K562 (cell line): ENCODE results near the gene NR1H2. TPM values are rescaled to one million over a fixed set of nuclear protein-coding genes. Genes with fewer than 3 reads are reported as not detected.

Experiments
- ATAC-seq: fragments of 200-7000 bp; cut with Tn5 transposase; 3 replicates; pipeline ENCODE4 v1.9.1; 2020; ENCODE audit warnings: moderate library complexity
- BruUV-seq: library from RNA; stranded (reverse); fragments of 400-500 nt; replicated peaks from 2 replicates; lab custom pipeline; 2021; lab: Mats Ljungman, UMichigan
- CTCF ChIA-PET: fragments of 300-600 bp; formaldehyde crosslinking; extraction: SDS; loops from one replicate; lab custom pipeline; 2021; ENCODE audit warnings: low intra/inter-chr PET ratio; lab: Yijun Ruan, JAX
- POLR2A ChIA-PET: fragments of 300-600, 350-650 bp; sonication (Branson Sonifier 250); formaldehyde crosslinking; extraction: SDS; loops from one replicate; lab custom pipeline; 2021; ENCODE audit warnings: antibody characterized with exemption, inconsistent platforms; lab: Yijun Ruan, JAX
- DNase-seq, 4 experiments: peaks; one replicate each; pipeline versions ENCODE4 v3.0.0 to v3.0.0-alpha.2; 2011 to 2018; ENCODE audit warnings: low spot score in 3 of 4, mixed read lengths in 3 of 4; ENCODE audit errors: extremely low read depth in 1 of 4
- FAIRE-seq: peaks from 2 replicates; lab custom pipeline; 2011; peaks lifted over from hg19 to GRCh38; lab: Jason Lieb, UNC
- H2AFZ ChIP-seq: 2 replicates; pipeline ENCODE4 v1.6.0; 2011; ENCODE audit warnings: low read depth, low read length, control low read depth, inconsistent platforms
- H3K27ac ChIP-seq: fragments of 200-600 bp; 3 replicates; pipeline ENCODE4 v1.8.0; 2011; ENCODE audit warnings: low read depth, mild to moderate bottlenecking, control low read depth, inconsistent platforms, low read length, moderate library complexity, mixed read lengths; ENCODE audit errors: extremely low read depth
- H3K27me3 ChIP-seq, 2 experiments: fragments of 300-600 bp in 1 of 2; 2 replicates in 1 of 2; 3 replicates in 1 of 2; pipeline versions ENCODE4 v1.6.0 to v1.8.0; 2011; ENCODE audit warnings: inconsistent platforms in 2 of 2, low read length in 2 of 2, mild to moderate bottlenecking in 1 of 2, mixed read lengths in 1 of 2, moderate library complexity in 1 of 2; ENCODE audit not compliant: control insufficient read depth in 2 of 2, insufficient read depth in 2 of 2
- H3K36me3 ChIP-seq: fragments of 300-600 bp; 3 replicates; pipeline ENCODE4 v1.8.0; 2011; ENCODE audit warnings: mild to moderate bottlenecking, low read length, inconsistent platforms; ENCODE audit not compliant: control insufficient read depth, insufficient read depth
- H3K4me1 ChIP-seq, 2 experiments: fragments of 200-600 bp in 1 of 2; replicated peaks in 1 of 2; 2 replicates in 1 of 2; 3 replicates in 1 of 2; pipeline versions ENCODE4 v1.5.1 to v1.8.0; 2011; ENCODE audit warnings: inconsistent platforms in 2 of 2, low read length in 2 of 2, mild to moderate bottlenecking in 1 of 2, mixed read lengths in 1 of 2, moderate library complexity in 1 of 2; ENCODE audit not compliant: control insufficient read depth in 2 of 2, insufficient read depth in 2 of 2
- H3K4me2 ChIP-seq: 2 replicates; pipeline ENCODE4 v1.6.1; 2011; ENCODE audit warnings: low read length, control low read depth, inconsistent platforms, mixed read lengths; ENCODE audit not compliant: insufficient read depth
- H3K4me3 ChIP-seq: fragments of 200-600 bp; sonication (generic), shearing (Covaris generic); 2 replicates; pipeline ENCODE4 v1.5.1; 2016; ENCODE audit warnings: control low read depth, inconsistent platforms
- H3K79me2 ChIP-seq: fragments of 200-600 bp; 3 replicates; pipeline ENCODE4 v1.8.0; 2011; ENCODE audit warnings: low read length, inconsistent platforms; ENCODE audit not compliant: control insufficient read depth, insufficient read depth
- H3K9ac ChIP-seq, 2 experiments: 2 replicates each; pipeline versions ENCODE4 v1.6.0 to v1.6.1; 2011; ENCODE audit warnings: low read depth in 2 of 2, low read length in 2 of 2, control low read depth in 1 of 2, inconsistent platforms in 1 of 2, mild to moderate bottlenecking in 1 of 2, mixed read lengths in 1 of 2; ENCODE audit not compliant: insufficient read depth in 1 of 2
- H3K9me1 ChIP-seq: one replicate; pipeline ENCODE4 v1.6.0; 2011; ENCODE audit warnings: inconsistent platforms, mild to moderate bottlenecking, low read length, moderate library complexity; ENCODE audit not compliant: control insufficient read depth, insufficient read depth
- H3K9me3 ChIP-seq: replicated peaks from 2 replicates; pipeline ENCODE4 v1.5.1; 2011; ENCODE audit warnings: low read depth, low read length, inconsistent platforms; ENCODE audit not compliant: control insufficient read depth, insufficient read depth
- H4K20me1 ChIP-seq: replicated peaks from 2 replicates; pipeline ENCODE4 v1.6.1; 2011; ENCODE audit warnings: low read length, inconsistent platforms, mixed read lengths; ENCODE audit not compliant: control insufficient read depth, insufficient read depth
- ETS2 ChIP-seq: IDR thresholded peaks from 2 replicates; pipeline ENCODE4 v1.6.1; 2016; ENCODE audit warnings: borderline replicate concordance, missing genetic modification characterization, mild to moderate bottlenecking, moderate library complexity, missing compliant biosample characterization; ENCODE audit not compliant: poor library complexity, severe bottlenecking
- KHSRP ChIP-seq: fragments of 450-650 bp; IDR thresholded peaks from 2 replicates; pipeline ENCODE4 v1.6.1; 2017
- KLF16 ChIP-seq: IDR thresholded peaks from 2 replicates; pipeline ENCODE4 v1.6.1; 2016; ENCODE audit warnings: antibody characterized with exemption
- MAFG ChIP-seq: fragments of 450-650 bp; conservative IDR thresholded peaks from 2 replicates; pipeline ENCODE4 v1.6.1; 2016; ENCODE audit warnings: missing genetic modification characterization, missing compliant biosample characterization
- MECOM ChIP-seq: fragments of 250-450 bp; sonication (Bioruptor Pico); IDR thresholded peaks from 2 replicates; pipeline ENCODE4 v1.8.0; 2022; ENCODE audit warnings: inconsistent platforms
- SIN3A ChIP-seq, 2 experiments: fragments of 150-350 bp in 1 of 2; IDR thresholded peaks; 2 replicates each; pipeline ENCODE4 v1.6.1; 2011 to 2016; ENCODE audit warnings: borderline replicate concordance in 2 of 2, low read depth in 2 of 2, low read length in 2 of 2, mild to moderate bottlenecking in 2 of 2, moderate library complexity in 2 of 2; ENCODE audit not compliant: control insufficient read depth in 1 of 2
- TBL1XR1 ChIP-seq, 2 experiments: IDR thresholded peaks; 2 replicates each; pipeline ENCODE4 v1.6.1; 2012; ENCODE audit warnings: improper control_type of control experiment in 2 of 2, low read length in 2 of 2, mild to moderate bottlenecking in 1 of 2
- ZKSCAN8 ChIP-seq: fragments of 200-800 bp; sonication (Bioruptor generic); IDR thresholded peaks from 2 replicates; pipeline ENCODE4 v1.6.1; 2016; ENCODE audit warnings: missing genetic modification characterization, missing compliant biosample characterization
- ZNF143 ChIP-seq: sonication (generic); formaldehyde crosslinking; IDR thresholded peaks from 2 replicates; pipeline ENCODE4 v1.9.0; 2022; ENCODE audit warnings: mild to moderate bottlenecking, missing genetic modification reagents
- ZNF785 ChIP-seq: fragments of 250-450 bp; sonication (Bioruptor Pico); IDR thresholded peaks from 2 replicates; pipeline ENCODE4 v1.4.0; 2020; ENCODE audit warnings: mild to moderate bottlenecking
- WGBS: fragments of 100-300 bp; shearing (Covaris generic); methylation state at CpG from one replicate; pipeline ENCODE4 v1.1.6; 2016; ENCODE audit warnings: low coverage, mixed read lengths; ENCODE audit not compliant: insufficient coverage; ENCODE audit errors: missing lambda C conversion rate; 5-methylcytosine and 5-hydroxymethylcytosine counted together
- in situ Hi-C: fragments of 300-500 bp; cut with MboI; formaldehyde crosslinking; loops from 4 replicates; pipeline ENCODE4 v1.15.0; 2018; ENCODE audit warnings: inconsistent platforms, mixed read lengths
- intact Hi-C: fragments of 100-400 bp; cut with micrococcal nuclease; formaldehyde crosslinking; loops from 2 replicates; pipeline ENCODE4 v1.14.2; 2022
- polyA plus RNA-seq, 8 experiments: library from polyadenylated mRNA; depleted of rRNA in 4 of 8; stranded (reverse) in 5 of 8; unstranded in 3 of 8; fragments of >200 nt; fragmentation: Nextera tagmentation in 2 of 8; fragmentation: Illumina TruSeq in 1 of 8; extraction: Ambion mirVana in 2 of 8; extraction: Trizol in 1 of 8; gene quantifications; 2 replicates each; pipeline versions ENCODE4 v1.2.1 to v1.2.3, GENCODE V29; 2011 to 2014; ENCODE audit warnings: inconsistent platforms in 1 of 8, missing spikeins in 1 of 8
- total RNA-seq, 7 experiments: library from RNA; depleted of rRNA in 6 of 7; stranded (reverse); fragments of >200 nt in 6 of 7; fragmentation: Illumina TruSeq in 2 of 7; extraction: Trizol in 2 of 7; gene quantifications; 2 replicates each; pipeline versions ENCODE4 v1.2.1 to v1.2.3, GENCODE V29; 2011 to 2021; ENCODE audit warnings: low replicate concordance in 1 of 7
- TF ChIP-seq, protein P1 (sequence below): IDR thresholded peaks from 2 replicates; pipeline ENCODE4 v1.6.1; 2016; ENCODE audit warnings: missing genetic modification characterization, missing compliant biosample characterization

Gene NR1H2
- total and polyA plus RNA-seq, 9 of the 15 experiments (the other 6 are each of a cell fraction or from before 2014, with no cell fraction given), result 0.11 to 73.8 (median 24.0) TPM

DNA sequence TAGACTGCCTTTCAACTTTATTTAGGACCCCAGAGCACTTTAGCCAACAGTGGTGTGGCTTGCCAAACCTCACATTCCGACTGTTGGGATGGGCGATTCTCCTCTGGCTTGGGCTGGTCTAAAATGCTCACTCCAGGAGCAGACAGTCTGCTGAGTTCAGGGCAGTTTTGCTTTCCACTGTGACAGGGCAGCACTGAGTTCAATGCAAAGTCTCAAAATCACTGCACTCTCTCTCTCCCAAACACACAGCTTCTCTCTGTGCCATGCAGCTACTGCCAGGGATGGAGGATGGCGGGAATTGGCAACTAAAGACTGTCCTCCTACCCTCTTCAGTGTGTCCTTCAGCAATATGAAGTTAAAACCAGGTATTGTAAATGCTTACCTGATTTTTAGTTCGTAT is 24.0 kb upstream of the NR1H2 start:
- POLR2A ChIA-PET, result interaction anchor here (1.0 to 1.5 kb wide), 2 partner anchors 8 to 9 kb away, joined by 3 to 6 read pairs; no protein-coding TSS in a partner anchor
- H3K79me2 ChIP-seq, result no peaks in the 10 kb centered on the region
- no peak overlapping the region for H3K4me2 ChIP-seq
- H3K27me3 ChIP-seq, result no peaks in the 10 kb centered on the region
- FAIRE-seq (no peak), ATAC-seq (no peak), DNase-seq (no peak)
- H2AFZ ChIP-seq, result no peak overlapping the region
- no peaks in the 10 kb centered on the region for H3K36me3 ChIP-seq
- H4K20me1 ChIP-seq, result no peaks in the 10 kb centered on the region
- CTCF ChIA-PET, result no interaction called here
- no peak overlapping the region for H3K4me3 ChIP-seq
- H3K9me1 ChIP-seq, result no peaks in the 10 kb centered on the region
- 44% methylated on average over 4 of the region's 4 CpGs for WGBS
- H3K4me1 ChIP-seq, result peaks cover 8 to 14% of the 10 kb centered on the region in 2 experiments; a peak in 3 of 5 replicates
- in situ Hi-C loops (loop anchor here (10.0 kb wide), 1 partner anchor 433 kb away; no protein-coding TSS in a partner anchor), intact Hi-C loops (no loop called here)
- no peak for TF ChIP-seq TBL1XR1 (IDR thresholded peaks at IDR 0.05; ENCODE audit: low read length in 2 of 2)
- no peak for TF ChIP-seq ETS2 (tag)
- TF ChIP-seq KHSRP, result no peak
- no peak for TF ChIP-seq SIN3A (IDR thresholded peaks at IDR 0.05; ENCODE audit: borderline replicate concordance in 2 of 2, control insufficient read depth in 1 of 2, low read depth in 2 of 2, low read length in 2 of 2)
- no peak for TF ChIP-seq KLF16
- TF ChIP-seq, protein P1, sequence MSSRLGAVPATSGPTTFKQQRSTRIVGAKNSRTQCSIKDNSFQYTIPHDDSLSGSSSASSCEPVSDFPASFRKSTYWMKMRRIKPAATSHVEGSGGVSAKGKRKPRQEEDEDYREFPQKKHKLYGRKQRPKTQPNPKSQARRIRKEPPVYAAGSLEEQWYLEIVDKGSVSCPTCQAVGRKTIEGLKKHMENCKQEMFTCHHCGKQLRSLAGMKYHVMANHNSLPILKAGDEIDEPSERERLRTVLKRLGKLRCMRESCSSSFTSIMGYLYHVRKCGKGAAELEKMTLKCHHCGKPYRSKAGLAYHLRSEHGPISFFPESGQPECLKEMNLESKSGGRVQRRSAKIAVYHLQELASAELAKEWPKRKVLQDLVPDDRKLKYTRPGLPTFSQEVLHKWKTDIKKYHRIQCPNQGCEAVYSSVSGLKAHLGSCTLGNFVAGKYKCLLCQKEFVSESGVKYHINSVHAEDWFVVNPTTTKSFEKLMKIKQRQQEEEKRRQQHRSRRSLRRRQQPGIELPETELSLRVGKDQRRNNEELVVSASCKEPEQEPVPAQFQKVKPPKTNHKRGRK, result no peak
- no peak for TF ChIP-seq MECOM
- TF ChIP-seq ZKSCAN8 (CRISPR knock-in tag), result no peak
- TF ChIP-seq MAFG (tag), result no peak
- no peak for TF ChIP-seq ZNF143 (CRISPR knock-in tag)
- TF ChIP-seq ZNF785 (CRISPR knock-in tag), result no peak
- H3K9ac ChIP-seq, result peak overlapping the region in 1 of 2 experiments; percentile 29; a peak in 1 of 4 replicates
- H3K27ac ChIP-seq, result no peak overlapping the region
- BruUV-seq, result no TSS peak
- H3K9me3 ChIP-seq, result no peaks in the 10 kb centered on the region
